HCT116 (cell line): ENCODE data around the gene PROS1. TPM values are rescaled to one million over a fixed set of nuclear protein-coding genes. Genes with fewer than 3 reads are reported as not detected.
"Not testable (repeated sequence)": the region's sequence is repeated elsewhere in the genome, so short reads cannot be mapped to it uniquely, and the experiment has no call there.

Experiments
- ATAC-seq: fragments of 200-7000 bp; cut with Tn5 transposase; 2 replicates; pipeline ENCODE4 v1.9.1; 2020; ENCODE audit warnings: mild to moderate bottlenecking, moderate library complexity
- BruUV-seq: library from RNA; stranded (reverse); fragments of 400-500 nt; replicated peaks from 2 replicates; lab custom pipeline; 2021; lab: Mats Ljungman, UMichigan
- CTCF ChIA-PET: fragments of 300-600 bp; sonication (Branson Sonifier 250); formaldehyde crosslinking; loops from one replicate; lab custom pipeline; 2021; ENCODE audit warnings: antibody characterized with exemption; lab: Charles Lee
- POLR2A ChIA-PET: fragments of 300-600, 350-600 bp; sonication (Branson Sonifier 250); formaldehyde crosslinking; loops from one replicate; lab custom pipeline; 2021; ENCODE audit warnings: antibody characterized with exemption; lab: Charles Lee
- RAD21 ChIA-PET, 2 experiments: fragments of 300-600 bp; sonication (Branson Sonifier 250); formaldehyde crosslinking; loops; one replicate each; lab custom pipeline; 2023; ENCODE audit warnings: low total read pairs in 2 of 2; ENCODE audit not compliant: uncharacterized antibody in 2 of 2, unreplicated experiment in 2 of 2, low non-redundant PET in 1 of 2; lab: Charles Lee
- DNase-seq: peaks from one replicate; pipeline ENCODE4 v3.0.0-alpha.2; 2010; ENCODE audit warnings: low read depth, low spot score
- H2AFZ ChIP-seq: fragments of 200-600 bp; shearing (Covaris generic), sonication (generic); 2 replicates; pipeline ENCODE4 v1.6.1; 2017; ENCODE audit warnings: low read depth, mixed run types, mixed read lengths, antibody characterized with exemption, low read length; ENCODE audit not compliant: poor library complexity, severe bottlenecking
- H3K27ac ChIP-seq: 2 replicates; pipeline ENCODE4 v1.5.1; 2012; ENCODE audit warnings: low read depth, low read length
- H3K27me3 ChIP-seq: fragments of 200-600 bp; sonication (generic); 2 replicates; pipeline ENCODE4 v1.6.1; 2016; ENCODE audit warnings: mixed run types, low read length, mixed read lengths; ENCODE audit not compliant: insufficient read depth
- H3K36me3 ChIP-seq, 2 experiments: fragments of 200-500 bp in 1 of 2; fragments of 200-600 bp in 1 of 2; sonication (Bioruptor generic) in 1 of 2; sonication (generic) in 1 of 2; 2 replicates each; pipeline versions ENCODE4 v1.5.1 to v1.6.1; 2014 to 2016; ENCODE audit warnings: low read length in 2 of 2, inconsistent platforms in 1 of 2, mixed read lengths in 1 of 2, mixed run types in 1 of 2; ENCODE audit not compliant: insufficient read depth in 2 of 2, control insufficient read depth in 1 of 2
- H3K4me1 ChIP-seq, 2 experiments: fragments of 200-600 bp in 1 of 2; sonication (generic) in 1 of 2; 2 replicates each; pipeline versions ENCODE4 v1.5.1 to v1.6.1; 2012 to 2017; ENCODE audit warnings: low read length in 2 of 2, inconsistent platforms in 1 of 2, mild to moderate bottlenecking in 1 of 2, mixed read lengths in 1 of 2, mixed run types in 1 of 2, moderate library complexity in 1 of 2; ENCODE audit not compliant: insufficient read depth in 2 of 2, control insufficient read depth in 1 of 2
- H3K4me2 ChIP-seq: fragments of 200-600 bp; sonication (generic); 2 replicates; pipeline ENCODE4 v1.6.1; 2017; ENCODE audit warnings: mixed run types, low read length, mixed read lengths
- H3K4me3 ChIP-seq, 2 experiments: fragments of 200-600 bp in 1 of 2; sonication (generic) in 1 of 2; replicated peaks in 1 of 2; 2 replicates each; pipeline ENCODE4 v1.5.1; 2011 to 2016; ENCODE audit warnings: low read length in 2 of 2, control low read depth in 1 of 2, low read depth in 1 of 2, mild to moderate bottlenecking in 1 of 2, mixed read lengths in 1 of 2, mixed run types in 1 of 2
- H3K79me2 ChIP-seq: fragments of 200-600 bp; sonication (generic); 2 replicates; pipeline ENCODE4 v1.6.1; 2017; ENCODE audit warnings: mild to moderate bottlenecking, mixed run types, low read length, moderate library complexity, mixed read lengths; ENCODE audit not compliant: insufficient read depth
- H3K9ac ChIP-seq: fragments of 200-600 bp; sonication (generic); 2 replicates; pipeline ENCODE4 v1.6.1; 2016; ENCODE audit warnings: low read length, mixed read lengths
- H3K9me2 ChIP-seq: fragments of 200-600 bp; sonication (generic), shearing (Covaris generic); 2 replicates; pipeline ENCODE4 v1.6.1; 2017; ENCODE audit warnings: mixed run types, mild to moderate bottlenecking, moderate library complexity; ENCODE audit not compliant: insufficient read depth
- H3K9me3 ChIP-seq, 2 experiments: fragments of 200-500 bp in 1 of 2; fragments of 200-600 bp in 1 of 2; sonication (Bioruptor generic) in 1 of 2; sonication (generic) in 1 of 2; 2 replicates each; pipeline ENCODE4 v1.6.1; 2014 to 2017; ENCODE audit warnings: low read length in 2 of 2, mixed read lengths in 2 of 2, inconsistent platforms in 1 of 2, low read depth in 1 of 2, mild to moderate bottlenecking in 1 of 2, mixed run types in 1 of 2, moderate library complexity in 1 of 2; ENCODE audit not compliant: control insufficient read depth in 1 of 2, insufficient read depth in 1 of 2
- H4K20me1 ChIP-seq: fragments of 200-600 bp; sonication (generic), shearing (Covaris generic); 2 replicates; pipeline ENCODE4 v1.6.1; 2017; ENCODE audit warnings: mixed run types, mild to moderate bottlenecking, moderate library complexity; ENCODE audit not compliant: insufficient read depth
- ATF3 ChIP-seq: IDR thresholded peaks from 2 replicates; pipeline ENCODE4 v1.6.1; 2012
- CTCF ChIP-seq, 3 experiments: fragments of 200-600 bp in 1 of 3; sonication (generic) in 1 of 3; IDR thresholded peaks in 2 of 3; conservative IDR thresholded peaks in 1 of 3; 2 replicates each; pipeline ENCODE4 v1.5.1; 2012 to 2017; ENCODE audit warnings: low read depth in 2 of 3, low read length in 2 of 3, antibody characterized with exemption in 1 of 3, borderline replicate concordance in 1 of 3, control low read depth in 1 of 3, mild to moderate bottlenecking in 1 of 3, mixed read lengths in 1 of 3, mixed run types in 1 of 3, moderate library complexity in 1 of 3; ENCODE audit not compliant: insufficient read depth in 1 of 3
- EGR1 ChIP-seq: IDR thresholded peaks from 2 replicates; pipeline ENCODE4 v1.6.1; 2012; ENCODE audit warnings: low read depth
- ELF1 ChIP-seq: IDR thresholded peaks from 2 replicates; pipeline ENCODE4 v1.6.1; 2012; ENCODE audit warnings: low read depth, borderline replicate concordance
- EZH2 ChIP-seq: fragments of 200-600 bp; sonication (generic); IDR thresholded peaks from 2 replicates; pipeline ENCODE4 v1.6.1; 2017; ENCODE audit warnings: antibody characterized with exemption, mixed run types
- EZH2phosphoT487 ChIP-seq: fragments of 200-600 bp; IDR thresholded peaks from 2 replicates; pipeline ENCODE4 v1.6.1; 2018; ENCODE audit warnings: antibody characterized with exemption, borderline replicate concordance
- FOSL1 ChIP-seq: IDR thresholded peaks from 2 replicates; pipeline ENCODE4 v1.6.1; 2012; ENCODE audit warnings: low read depth
- intact Hi-C: fragments of 100-400 bp; cut with micrococcal nuclease; formaldehyde crosslinking; loops from 2 replicates; pipeline ENCODE4 v1.10.0; 2022
- total RNA-seq: library from RNA; stranded (reverse); gene quantifications from one replicate; pipeline ENCODE4 v1.2.1, GENCODE V29; 2021; ENCODE audit not compliant: unreplicated experiment

The PROS1 gene
- total RNA-seq, 1 experiment from 2014 or later: 9.6 TPM

- Histone ChIP-seq H3K9me3 (no peaks in the 10 kb centered on the region), H3K4me1 (no peaks in the 10 kb centered on the region), H4K20me1 (no peaks in the 10 kb centered on the region), H3K4me3 (no peak overlapping the region), H2AFZ (no peak overlapping the region), H3K9ac (no peak overlapping the region), H3K4me2 (no peak overlapping the region), H3K27ac (no peak overlapping the region), H3K36me3 (no peaks in the 10 kb centered on the region), H3K27me3 (no peaks in the 10 kb centered on the region), H3K79me2 (no peaks in the 10 kb centered on the region), H3K9me2 (no peaks in the 10 kb centered on the region)
- POLR2A ChIA-PET: no interaction called here
- DNase-seq (no peak), ATAC-seq (no peak)
- intact Hi-C loops: no loop called here
- BruUV-seq: no TSS peak
- RAD21 ChIA-PET: no interaction called here
- TF ChIP-seq CTCF (IDR thresholded peaks at IDR 0.05 in 2 of 3, conservative IDR thresholded peaks at IDR 0.05 in 1 of 3; ENCODE audit: borderline replicate concordance in 1 of 3, insufficient read depth in 1 of 3, low read depth in 2 of 3, low read length in 2 of 3) (no peak), EZH2 (no peak)
- CTCF ChIA-PET: interaction anchor here (1.4 kb wide), 1 partner anchor 163 kb away, joined by 3 read pairs; no protein-coding TSS in a partner anchor
Measured at GRCh38 chr3:93906245-93906644, 67.5 kb downstream of the PROS1 start.

GRCh38 chr3:93904568-93904967 lies 69.1 kb downstream of the PROS1 start:
- TF ChIP-seq ELF1 (no peak), EGR1 (no peak), FOSL1 (no peak), EZH2phosphoT487 (no peak), EZH2 (no peak), ATF3 (no peak), CTCF (IDR thresholded peaks at IDR 0.05 in 2 of 3, conservative IDR thresholded peaks at IDR 0.05 in 1 of 3; ENCODE audit: borderline replicate concordance in 1 of 3, insufficient read depth in 1 of 3, low read depth in 2 of 3, low read length in 2 of 3) (no peak)
- ChIA-PET POLR2A (interaction anchor here (1.2 kb wide), 1 partner anchor 69 kb away, joined by 3 read pairs; the partner anchor contains the start of gene PROS1), RAD21 (no interaction called here), CTCF (no interaction called here)
- no peak overlapping the region for H3K4me3 ChIP-seq
- no peak overlapping the region for H2AFZ ChIP-seq
- H3K27ac ChIP-seq: no peak overlapping the region
- no peaks in the 10 kb centered on the region for H4K20me1 ChIP-seq
- H3K9me2 ChIP-seq: no peaks in the 10 kb centered on the region
- H3K9ac ChIP-seq: no peak overlapping the region
- intact Hi-C loops: no loop called here
- BruUV-seq: no TSS peak
- DNase-seq (no peak), ATAC-seq (no peak)
- H3K4me2 ChIP-seq: no peak overlapping the region
- no peaks in the 10 kb centered on the region for H3K27me3 ChIP-seq
- H3K9me3 ChIP-seq: no peaks in the 10 kb centered on the region
- no peaks in the 10 kb centered on the region for H3K36me3 ChIP-seq
- H3K4me1 ChIP-seq: no peaks in the 10 kb centered on the region
- no peaks in the 10 kb centered on the region for H3K79me2 ChIP-seq

DNA sequence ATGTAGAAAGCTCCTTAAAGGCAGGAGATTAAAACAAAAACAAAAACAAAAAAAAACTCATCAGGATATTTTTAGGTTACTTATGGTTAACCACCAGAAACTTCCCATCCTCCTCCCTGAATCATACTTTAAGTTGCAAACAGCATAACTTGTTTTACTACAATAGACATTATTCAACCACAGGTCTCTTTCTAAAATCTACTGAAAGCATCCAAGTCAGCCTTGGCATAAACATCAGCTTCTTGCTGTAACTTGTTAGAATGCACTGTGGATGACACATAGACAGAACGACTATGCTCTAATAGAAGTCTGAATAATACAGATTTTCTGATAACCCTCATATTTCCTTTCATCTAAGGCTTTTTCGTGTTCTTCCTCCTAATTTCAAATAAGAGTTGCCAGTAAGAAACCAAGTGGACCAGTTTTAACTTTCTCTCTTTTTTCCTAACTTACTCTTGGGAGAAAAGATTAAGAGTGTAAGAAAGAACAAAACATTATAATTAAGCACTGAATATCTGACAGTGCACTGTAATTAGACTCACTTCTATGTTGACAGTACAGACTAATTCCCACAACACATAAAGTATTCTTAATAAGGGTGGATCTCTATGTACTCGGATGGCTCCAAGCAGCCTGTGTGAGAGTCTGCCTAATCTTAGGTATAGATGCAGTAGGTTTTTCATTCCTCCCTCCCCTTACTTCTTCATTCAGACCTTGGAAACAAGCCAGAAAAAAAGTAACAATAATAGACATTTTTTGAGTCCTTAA lies 95.3 kb downstream of the PROS1 start:
- H3K4me2 ChIP-seq, H3K4me3 ChIP-seq, intact Hi-C loops, CTCF ChIA-PET, H2AFZ ChIP-seq, H3K9ac ChIP-seq, H3K9me3 ChIP-seq, H3K36me3 ChIP-seq, DNase-seq, POLR2A ChIA-PET, H3K27me3 ChIP-seq, BruUV-seq, H3K79me2 ChIP-seq, H3K9me2 ChIP-seq, ATAC-seq, RAD21 ChIA-PET, H4K20me1 ChIP-seq, H3K4me1 ChIP-seq, H3K27ac ChIP-seq: not testable (repeated sequence)
